EL (cell line): Measurements from ENCODE around the gene ZMIZ2.
"Not testable (repeated sequence)": the region's sequence is repeated elsewhere in the genome, so short reads cannot be mapped to it uniquely, and the experiment has no call there.

Experiments
- DNase-seq: peaks from one replicate; pipeline ENCODE4 v3.0.0-alpha.2; 2016

Gene ZMIZ2

DNA sequence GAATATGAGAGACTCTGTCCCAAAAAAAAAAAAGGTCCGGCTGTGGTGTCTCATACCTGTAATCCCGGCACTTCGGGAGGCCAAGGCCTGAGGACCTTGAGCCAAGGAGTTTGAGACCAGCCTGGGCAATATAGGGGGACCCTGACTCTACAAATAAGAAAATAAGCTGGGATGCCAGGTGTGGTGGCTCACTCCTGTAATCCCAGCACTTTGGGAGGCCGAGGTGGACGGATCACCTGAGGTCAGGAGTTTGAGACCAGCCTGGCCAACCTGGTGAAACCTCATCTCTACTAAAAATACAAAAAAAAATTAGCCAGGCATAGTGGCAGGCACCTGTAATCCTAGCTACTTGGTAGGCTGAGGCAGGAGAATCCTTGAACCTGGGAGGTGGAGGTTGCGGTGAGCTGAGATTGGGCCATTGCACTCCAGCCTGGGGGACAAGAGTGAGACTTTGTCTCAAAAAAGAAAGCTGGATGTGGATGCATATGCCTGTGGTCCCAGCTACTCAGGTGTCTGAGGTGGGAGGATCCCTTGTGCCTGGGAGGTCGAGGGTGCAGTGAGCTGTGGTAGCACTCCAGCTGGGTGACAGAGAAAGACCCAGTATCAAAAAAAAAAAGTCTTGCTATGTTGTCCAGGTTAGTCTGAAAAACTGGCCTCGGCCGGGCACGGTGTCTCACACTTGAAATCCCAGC is 55.3 kb downstream of the ZMIZ2 start:
- DNase-seq: not testable (repeated sequence)

DNA sequence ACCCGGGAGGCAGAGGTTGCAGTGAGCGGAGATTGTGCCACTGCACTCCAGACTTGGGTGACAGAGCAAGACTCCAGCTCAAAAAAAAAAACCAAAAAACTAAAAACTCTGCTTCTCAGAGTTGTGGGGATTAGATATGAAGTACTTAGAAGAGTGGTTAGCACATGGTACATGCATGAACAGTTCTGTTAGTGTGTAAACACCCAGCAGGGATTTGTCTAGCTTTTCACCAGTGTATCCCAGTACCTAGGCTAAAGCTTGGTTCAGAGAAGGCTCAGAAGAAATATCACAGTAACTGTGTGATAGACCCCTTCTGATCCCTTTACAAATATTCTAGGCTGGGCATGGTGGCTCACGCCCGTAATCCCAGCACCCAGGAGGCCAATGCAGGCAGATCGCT is 57.3 kb downstream of the ZMIZ2 start:
- no peak for DNase-seq

DNA sequence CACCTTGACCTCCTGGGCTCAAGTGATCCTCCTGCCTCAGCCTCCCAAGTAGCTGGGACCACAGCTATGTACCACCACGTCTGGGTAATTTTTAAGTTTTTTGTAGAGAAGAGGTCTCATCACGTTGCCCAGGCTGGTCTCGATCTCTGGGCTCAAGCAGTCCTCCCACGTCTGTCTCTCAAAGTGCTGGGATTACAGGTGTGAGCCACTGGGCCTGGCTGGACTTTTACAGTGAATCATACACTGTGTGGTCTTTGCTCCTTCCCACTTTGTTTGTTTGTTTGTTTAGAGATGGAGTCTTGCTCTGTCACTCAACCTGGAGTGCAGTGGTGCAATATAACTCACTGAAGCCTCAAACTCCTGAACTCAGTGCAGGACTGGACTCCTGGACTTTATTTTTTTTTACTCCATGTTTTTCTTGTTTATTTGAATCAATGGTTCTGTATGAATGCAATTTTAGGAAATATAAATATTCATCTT is 60.3 kb downstream of the ZMIZ2 start:
- DNase-seq: no peak

DNA sequence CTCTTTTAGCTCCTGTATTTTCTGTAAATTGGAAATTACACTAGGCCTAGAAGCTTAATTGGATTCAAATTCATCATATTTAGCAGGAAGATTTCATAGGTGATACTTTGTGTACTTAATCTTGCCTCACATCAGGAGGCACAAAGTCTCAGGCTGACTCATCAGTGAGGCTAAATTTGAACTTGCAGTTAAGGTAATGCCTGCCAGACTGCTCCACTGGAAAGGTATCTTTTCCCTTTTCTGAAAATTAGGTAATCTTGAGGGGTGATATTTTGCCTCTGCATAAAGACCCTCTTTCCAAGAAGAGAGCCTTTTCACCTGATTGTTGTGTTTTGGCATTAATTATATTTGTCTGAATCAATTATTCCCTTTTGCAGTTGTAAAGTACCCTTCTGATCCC is 62.4 kb downstream of the ZMIZ2 start:
- DNase-seq: no peak

DNA sequence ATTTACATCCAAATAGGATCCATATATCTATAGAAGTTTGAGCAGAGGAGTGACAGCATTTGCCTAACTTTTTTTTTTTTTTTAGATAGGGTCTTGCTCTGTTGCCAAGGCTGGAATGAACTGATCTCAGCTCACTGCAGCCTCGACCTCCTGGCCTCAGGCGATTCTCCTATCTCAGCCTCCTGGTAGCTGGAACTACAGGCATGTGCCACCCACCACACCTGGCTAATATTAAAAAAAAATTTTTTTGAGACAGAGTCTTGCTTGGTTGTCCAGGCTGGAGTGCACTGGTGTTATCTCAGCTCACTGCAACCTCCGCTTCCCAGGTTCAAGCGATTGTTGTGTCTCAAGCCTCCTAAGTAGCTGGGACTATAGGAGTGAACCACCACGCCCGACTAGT is 62.9 kb downstream of the ZMIZ2 start:
- DNase-seq: no peak

DNA sequence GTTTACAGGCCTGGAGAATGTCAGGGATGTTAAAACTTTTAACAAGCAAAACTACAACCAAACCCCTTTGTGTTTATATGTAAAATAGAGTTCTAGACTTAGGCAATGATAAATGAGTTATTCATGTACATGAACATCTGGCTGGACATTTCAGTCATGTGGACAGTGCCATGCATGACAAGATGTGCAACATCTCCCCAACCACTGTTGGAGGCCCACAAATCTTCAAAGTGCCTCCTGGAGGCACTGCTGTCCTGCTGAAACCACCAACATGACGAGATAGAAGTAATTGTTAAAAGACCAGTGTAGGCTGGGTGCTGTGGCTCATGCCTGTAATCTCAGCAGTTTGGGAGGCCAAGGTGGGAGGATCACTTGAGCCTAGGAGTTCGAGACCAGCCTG is 66.3 kb downstream of the ZMIZ2 start:
- DNase-seq: no peak

DNA sequence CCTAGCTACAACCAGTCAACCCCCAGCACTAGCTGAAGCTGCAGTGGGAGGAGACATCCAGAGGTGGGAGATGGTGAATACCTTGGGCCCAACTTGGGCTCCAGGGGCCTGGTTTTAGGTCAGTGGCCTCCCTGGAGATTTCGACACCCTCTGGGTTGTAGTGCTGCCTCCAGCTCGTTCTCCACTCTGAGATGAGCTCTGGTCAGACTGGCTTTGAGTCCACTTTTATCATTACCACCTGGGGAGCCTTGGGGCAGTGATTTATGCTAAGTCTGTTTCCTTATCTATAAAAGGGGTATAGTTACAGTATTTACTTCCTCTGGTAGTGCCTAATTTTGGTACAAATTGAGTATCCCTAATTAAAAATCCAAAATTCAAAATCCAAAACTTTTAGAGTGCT is 70.6 kb downstream of the ZMIZ2 start:
- no peak for DNase-seq
